ENCODE data around the gene CCN5.

The CCN5 gene

DNA sequence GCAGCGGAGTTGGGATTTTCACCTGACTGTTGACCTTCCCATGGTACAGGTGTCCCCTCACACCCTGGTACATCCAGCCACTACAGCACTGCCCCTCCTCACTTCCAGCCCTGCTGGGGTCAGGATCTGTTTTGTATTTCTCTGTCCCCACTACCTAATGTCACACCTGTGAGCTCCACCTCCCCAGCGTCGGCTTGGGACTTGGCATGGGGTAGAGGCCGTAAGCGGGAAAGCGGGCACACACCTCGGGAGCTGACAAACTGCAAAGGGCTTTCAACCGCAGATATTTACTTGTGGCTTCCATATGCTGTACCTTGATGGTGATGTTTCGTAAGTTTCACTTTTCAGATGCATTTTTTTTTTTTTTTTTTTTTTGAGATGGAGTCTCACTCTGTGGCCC lies 5.4 kb upstream of the CCN5 start:
- Histone ChIP-seq H3K4me3 (ENCODE audit: low read length) (no peak overlapping the region), H3K9ac (ENCODE audit: low read length) (no peak overlapping the region), H3K36me3 (ENCODE audit: control insufficient read depth, insufficient read depth, low read length) (no peaks in the 10 kb centered on the region), H3K27me3 (ENCODE audit: control insufficient read depth, insufficient read depth, low read length) (no peaks in the 10 kb centered on the region), H3K9me3 (ENCODE audit: control insufficient read depth, low read length) (no peaks in the 10 kb centered on the region), H3K4me1 (ENCODE audit: control insufficient read depth, insufficient read depth, low read length) (peaks cover 14% of the 10 kb centered on the region)

DNA sequence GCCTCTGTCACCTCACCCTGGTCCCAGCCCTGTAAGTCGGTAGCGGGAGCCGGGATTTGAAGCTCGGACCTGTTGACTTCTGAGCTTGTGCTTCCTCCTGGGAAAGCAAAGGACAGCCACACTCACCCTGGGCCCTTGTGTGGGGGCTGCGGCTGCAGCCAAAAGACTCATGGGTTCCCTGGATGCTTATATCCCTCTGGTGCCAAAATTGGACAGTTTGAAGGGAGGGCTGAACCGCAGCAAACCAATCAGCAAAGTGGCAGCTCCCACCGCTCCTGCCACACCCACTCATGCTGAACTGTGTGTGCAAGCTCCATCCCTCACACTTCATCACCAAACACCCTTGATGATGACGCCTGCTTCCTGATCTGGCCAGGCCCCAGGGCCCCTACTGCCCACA lies 3.9 kb upstream of the CCN5 start:
- Histone ChIP-seq H3K4me1 (ENCODE audit: control insufficient read depth, insufficient read depth, low read length) (peaks cover 28% of the 10 kb centered on the region), H3K36me3 (ENCODE audit: control insufficient read depth, insufficient read depth, low read length) (no peaks in the 10 kb centered on the region), H3K4me3 (ENCODE audit: low read length) (no peak overlapping the region), H3K27me3 (ENCODE audit: control insufficient read depth, insufficient read depth, low read length) (peaks cover under 1% of the 10 kb centered on the region), H3K9me3 (ENCODE audit: control insufficient read depth, low read length) (no peaks in the 10 kb centered on the region), H3K9ac (ENCODE audit: low read length) (no peak overlapping the region)

DNA sequence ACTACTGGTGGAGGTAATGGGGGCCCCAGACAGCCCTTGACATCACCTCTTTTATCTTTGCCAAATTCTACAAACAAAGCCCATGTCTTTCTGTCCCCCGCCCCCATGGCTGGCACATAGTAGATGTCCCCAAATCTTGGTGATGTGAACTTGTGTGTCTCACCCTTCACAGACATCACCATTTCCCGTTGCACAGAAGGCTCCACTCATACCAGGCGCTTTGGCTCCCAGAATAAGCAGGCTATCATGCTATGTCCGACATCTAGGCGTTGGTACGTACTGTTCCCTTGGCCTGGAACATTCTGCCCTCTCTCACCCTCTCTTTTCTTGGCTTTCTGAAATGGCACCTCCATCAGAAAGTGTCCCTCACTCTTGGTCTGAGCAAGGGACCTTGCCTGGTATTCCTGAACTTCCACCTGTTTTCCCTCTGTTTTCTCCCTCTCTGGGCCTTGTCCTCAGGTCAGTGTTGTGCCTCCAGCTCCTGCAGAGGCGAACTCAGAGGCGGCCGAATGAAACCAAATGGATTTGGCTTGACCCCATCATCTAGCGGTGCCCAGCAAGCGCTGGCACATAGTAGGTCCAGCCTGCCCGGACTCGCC lies 968 bp upstream of the CCN5 start:
- H3K9me3 ChIP-seq (ENCODE audit: control insufficient read depth, low read length): no peaks in the 10 kb centered on the region
- peaks cover 3% of the 10 kb centered on the region for H3K27me3 ChIP-seq (ENCODE audit: control insufficient read depth, insufficient read depth, low read length)
- H3K9ac ChIP-seq (ENCODE audit: low read length): no peak overlapping the region
- H3K4me1 ChIP-seq (ENCODE audit: control insufficient read depth, insufficient read depth, low read length): peaks cover 30% of the 10 kb centered on the region
- H3K36me3 ChIP-seq (ENCODE audit: control insufficient read depth, insufficient read depth, low read length): no peaks in the 10 kb centered on the region
- no peak overlapping the region for H3K4me3 ChIP-seq (ENCODE audit: low read length)

DNA sequence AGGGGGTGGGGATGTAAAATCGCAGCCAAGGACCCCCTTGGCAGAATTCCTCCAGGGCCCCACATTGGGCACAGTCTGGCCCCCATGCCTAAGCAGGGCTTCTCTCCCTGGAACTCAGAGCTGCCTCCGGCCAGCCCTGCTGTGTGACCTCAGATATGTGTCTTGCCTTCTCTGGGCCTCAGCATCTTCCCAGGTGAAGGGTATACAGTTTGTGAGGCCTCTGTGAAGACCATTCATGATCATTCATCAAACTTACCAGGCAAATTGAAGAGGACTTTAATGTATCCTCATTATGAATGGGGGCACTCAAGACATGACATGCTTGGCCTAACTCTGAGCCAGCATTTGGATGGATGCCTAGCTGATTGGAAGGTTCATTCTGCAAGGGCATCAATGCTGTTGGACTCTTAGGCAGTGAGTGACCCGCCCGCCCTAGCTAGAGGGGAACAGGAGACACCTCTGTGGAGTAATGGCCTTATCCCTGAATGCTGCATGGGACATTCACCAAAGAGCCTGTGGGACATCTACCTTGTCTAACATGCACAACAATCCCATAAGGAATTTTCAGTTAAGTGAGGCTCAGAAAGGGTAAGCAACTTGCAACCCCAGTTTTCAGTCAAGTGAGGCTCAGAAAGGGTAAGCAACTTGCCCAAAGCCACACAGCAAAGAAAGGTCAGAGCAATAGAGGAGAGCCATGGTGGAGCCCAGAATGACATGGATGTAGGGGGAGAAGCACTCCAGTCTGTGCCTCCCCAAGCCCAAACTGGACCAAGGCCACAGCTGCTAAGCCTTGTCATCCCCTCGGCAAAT lies 535 bp downstream of the CCN5 start:
- no peak overlapping the region for H3K9ac ChIP-seq (ENCODE audit: low read length)

DNA sequence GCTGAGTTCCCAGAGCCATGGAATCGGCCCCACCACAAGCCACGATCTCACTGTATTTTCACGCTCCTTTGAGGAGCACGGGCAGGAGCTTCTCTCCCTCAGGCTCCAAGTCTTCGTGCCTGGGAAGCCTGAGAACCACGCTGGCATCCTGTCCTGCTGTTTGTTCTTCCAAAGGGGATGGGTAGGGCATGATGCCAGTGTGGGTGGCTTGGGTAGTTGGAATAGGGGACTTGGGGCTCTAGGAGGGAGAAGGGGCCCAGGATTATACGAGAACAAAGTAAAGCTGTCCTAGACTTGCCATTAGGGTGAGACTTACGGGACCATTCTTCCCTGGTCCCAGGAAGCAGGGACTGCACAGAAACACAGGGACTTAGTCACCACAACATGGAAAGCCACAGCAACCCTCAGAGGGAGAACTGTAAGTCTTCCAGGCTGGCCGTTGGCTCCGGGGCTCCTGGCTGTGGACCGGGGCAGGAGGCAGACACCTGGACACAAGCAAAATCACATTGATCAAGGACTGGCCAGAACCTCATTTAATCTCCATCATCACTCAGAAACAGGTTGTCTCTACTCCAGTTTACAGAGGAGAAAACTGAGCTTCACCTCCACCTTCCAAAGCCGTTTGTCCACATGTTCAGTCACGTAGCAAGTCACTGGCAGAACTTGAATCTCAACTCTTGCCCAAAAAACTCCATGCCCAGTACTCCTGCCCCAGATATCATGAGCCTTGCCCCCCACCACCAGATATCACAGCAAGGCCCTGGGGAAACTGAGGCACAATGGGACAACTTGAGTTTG lies 1.3 kb downstream of the CCN5 start:
- H3K4me3 ChIP-seq (ENCODE audit: low read length): no peak overlapping the region
- no peaks in the 10 kb centered on the region for H3K9me3 ChIP-seq (ENCODE audit: control insufficient read depth, low read length)
- H3K36me3 ChIP-seq (ENCODE audit: control insufficient read depth, insufficient read depth, low read length): no peaks in the 10 kb centered on the region
- no peak overlapping the region for H3K9ac ChIP-seq (ENCODE audit: low read length)
- H3K4me1 ChIP-seq (ENCODE audit: control insufficient read depth, insufficient read depth, low read length): peaks cover 28% of the 10 kb centered on the region
- H3K27me3 ChIP-seq (ENCODE audit: control insufficient read depth, insufficient read depth, low read length): peaks cover 3% of the 10 kb centered on the region

More for the DNA sequence above, 535 bp downstream of the CCN5 start:
- Histone ChIP-seq H3K36me3 (ENCODE audit: control insufficient read depth, insufficient read depth, low read length) (no peaks in the 10 kb centered on the region), H3K4me3 (ENCODE audit: low read length) (no peak overlapping the region), H3K9me3 (ENCODE audit: control insufficient read depth, low read length) (no peaks in the 10 kb centered on the region), H3K27me3 (ENCODE audit: control insufficient read depth, insufficient read depth, low read length) (peaks cover 3% of the 10 kb centered on the region), H3K4me1 (ENCODE audit: control insufficient read depth, insufficient read depth, low read length) (peaks cover 26% of the 10 kb centered on the region)

DNA sequence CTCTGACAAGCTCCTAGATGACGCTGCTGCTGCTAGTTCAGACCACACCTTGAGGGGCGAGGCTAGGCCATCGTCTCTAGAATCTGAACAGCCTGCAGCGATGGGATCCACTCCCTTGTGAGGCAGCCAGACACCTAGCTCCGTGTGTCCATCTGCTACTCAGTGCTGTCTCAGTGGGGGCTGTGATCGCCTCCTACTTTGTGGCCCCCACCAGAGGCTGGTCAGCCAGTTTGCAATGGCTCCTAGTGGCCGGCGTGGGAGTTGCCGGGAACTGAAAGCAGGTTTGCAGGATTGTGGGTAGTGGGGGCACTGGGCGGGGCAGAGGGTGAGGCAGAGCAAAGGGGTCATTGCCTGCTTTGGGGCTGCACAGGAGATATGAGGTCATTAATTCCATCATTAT lies 2.8 kb downstream of the CCN5 start:
- no peak overlapping the region for H3K9ac ChIP-seq (ENCODE audit: low read length)
- peaks cover 3% of the 10 kb centered on the region for H3K27me3 ChIP-seq (ENCODE audit: control insufficient read depth, insufficient read depth, low read length)
- no peaks in the 10 kb centered on the region for H3K9me3 ChIP-seq (ENCODE audit: control insufficient read depth, low read length)
- no peaks in the 10 kb centered on the region for H3K36me3 ChIP-seq (ENCODE audit: control insufficient read depth, insufficient read depth, low read length)
- no peak overlapping the region for H3K4me3 ChIP-seq (ENCODE audit: low read length)
- peaks cover 28% of the 10 kb centered on the region for H3K4me1 ChIP-seq (ENCODE audit: control insufficient read depth, insufficient read depth, low read length)

DNA sequence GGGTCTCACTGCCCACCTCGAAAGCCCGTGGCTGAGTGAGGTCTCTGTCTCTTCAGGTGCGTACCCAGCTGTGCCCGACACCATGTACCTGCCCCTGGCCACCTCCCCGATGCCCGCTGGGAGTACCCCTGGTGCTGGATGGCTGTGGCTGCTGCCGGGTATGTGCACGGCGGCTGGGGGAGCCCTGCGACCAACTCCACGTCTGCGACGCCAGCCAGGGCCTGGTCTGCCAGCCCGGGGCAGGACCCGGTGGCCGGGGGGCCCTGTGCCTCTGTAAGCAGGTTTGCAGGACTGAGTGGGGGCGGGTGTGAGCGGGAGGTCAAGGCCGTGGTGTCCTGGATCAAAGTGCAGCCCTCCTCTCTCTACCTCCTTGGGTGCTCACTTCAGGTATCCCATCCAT lies 4.7 kb downstream of the CCN5 start:
- H3K9ac ChIP-seq (ENCODE audit: low read length): no peak overlapping the region
- H3K4me3 ChIP-seq (ENCODE audit: low read length): no peak overlapping the region
- no peaks in the 10 kb centered on the region for H3K36me3 ChIP-seq (ENCODE audit: control insufficient read depth, insufficient read depth, low read length)
- no peaks in the 10 kb centered on the region for H3K9me3 ChIP-seq (ENCODE audit: control insufficient read depth, low read length)
- H3K27me3 ChIP-seq (ENCODE audit: control insufficient read depth, insufficient read depth, low read length): peaks cover 7% of the 10 kb centered on the region
- H3K4me1 ChIP-seq (ENCODE audit: control insufficient read depth, insufficient read depth, low read length): peaks cover 19% of the 10 kb centered on the region

DNA sequence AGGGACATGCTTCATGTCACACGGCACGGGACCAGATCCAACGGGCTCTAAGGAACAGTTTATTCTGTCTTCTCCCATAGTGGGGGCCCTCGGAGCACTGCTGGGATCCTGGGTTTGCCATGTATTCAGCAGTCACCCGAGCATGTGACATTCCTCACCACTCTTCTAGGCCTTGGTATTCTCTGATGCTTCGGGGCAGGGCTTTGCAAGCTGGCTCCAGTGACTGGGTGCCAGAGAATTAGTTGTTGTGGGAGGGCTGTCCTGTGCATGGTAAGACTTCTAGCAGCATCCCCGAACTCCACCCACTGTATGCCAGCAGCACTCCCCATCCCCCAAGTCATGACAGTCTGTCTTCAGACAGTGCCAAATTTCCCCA lies 5.4 kb downstream of the CCN5 start:
- H3K27me3 ChIP-seq (ENCODE audit: control insufficient read depth, insufficient read depth, low read length): peaks cover 7% of the 10 kb centered on the region
- H3K9me3 ChIP-seq (ENCODE audit: control insufficient read depth, low read length): no peaks in the 10 kb centered on the region
- H3K4me1 ChIP-seq (ENCODE audit: control insufficient read depth, insufficient read depth, low read length): peaks cover 11% of the 10 kb centered on the region
- H3K9ac ChIP-seq (ENCODE audit: low read length): no peak overlapping the region
- H3K36me3 ChIP-seq (ENCODE audit: control insufficient read depth, insufficient read depth, low read length): no peaks in the 10 kb centered on the region
- no peak overlapping the region for H3K4me3 ChIP-seq (ENCODE audit: low read length)

DNA sequence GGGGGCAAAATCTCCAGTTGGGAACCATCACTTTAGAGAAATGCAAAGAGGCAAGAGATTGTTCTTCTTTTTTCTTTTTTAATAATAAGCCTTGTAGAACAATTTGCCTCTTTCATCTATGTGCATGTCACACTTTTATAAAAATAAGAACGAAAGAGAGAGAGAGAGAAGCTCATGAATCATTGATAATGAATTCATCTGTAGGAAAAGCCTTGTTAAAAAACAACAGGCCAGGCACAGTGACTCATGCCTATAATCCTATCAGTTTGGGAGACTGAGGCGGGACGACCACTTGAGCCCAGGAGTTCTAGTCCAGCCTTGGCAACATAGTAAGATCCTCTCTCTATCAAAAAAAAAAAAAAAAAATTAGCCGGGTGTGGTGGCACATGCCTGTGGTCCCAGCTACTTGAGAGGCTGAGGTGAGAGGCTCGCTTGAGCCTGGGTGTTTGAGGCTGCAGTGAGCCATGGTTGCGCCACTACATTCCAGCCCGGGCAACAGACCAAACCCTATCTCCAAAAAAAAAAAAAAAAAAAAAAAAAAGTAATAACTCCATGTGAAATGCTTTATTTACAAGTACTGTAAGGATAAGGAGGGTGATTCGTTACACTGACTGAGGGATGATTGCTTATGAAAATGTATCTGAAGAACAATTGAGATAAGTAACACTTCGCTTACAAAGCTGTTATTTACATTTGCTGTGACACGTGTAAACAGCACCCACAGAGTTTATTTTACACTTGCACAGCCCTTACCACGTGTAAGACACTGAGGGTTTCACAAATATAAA lies 6.0 kb downstream of the CCN5 start:
- Histone ChIP-seq H3K27me3 (ENCODE audit: control insufficient read depth, insufficient read depth, low read length) (peaks cover 6% of the 10 kb centered on the region), H3K9ac (ENCODE audit: low read length) (no peak overlapping the region), H3K4me1 (ENCODE audit: control insufficient read depth, insufficient read depth, low read length) (peaks cover 6% of the 10 kb centered on the region), H3K36me3 (ENCODE audit: control insufficient read depth, insufficient read depth, low read length) (no peaks in the 10 kb centered on the region), H3K9me3 (ENCODE audit: control insufficient read depth, low read length) (no peaks in the 10 kb centered on the region), H3K4me3 (ENCODE audit: low read length) (no peak overlapping the region)

DNA sequence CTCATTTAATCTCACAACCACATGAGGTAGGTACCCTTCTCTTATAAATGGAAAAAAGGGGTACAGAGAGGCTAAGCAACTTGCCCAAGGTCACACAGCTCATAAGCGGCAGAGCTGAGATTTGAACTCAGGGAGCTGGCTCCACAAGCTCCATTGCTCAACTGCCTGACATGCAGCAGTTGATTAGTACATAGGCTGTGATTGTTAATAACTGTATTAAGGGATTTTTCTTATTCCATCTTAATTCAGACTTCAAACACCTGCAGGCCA lies 6.6 kb downstream of the CCN5 start:
- Histone ChIP-seq H3K9me3 (ENCODE audit: control insufficient read depth, low read length) (no peaks in the 10 kb centered on the region), H3K4me1 (ENCODE audit: control insufficient read depth, insufficient read depth, low read length) (peaks cover 3% of the 10 kb centered on the region), H3K27me3 (ENCODE audit: control insufficient read depth, insufficient read depth, low read length) (peaks cover 4% of the 10 kb centered on the region), H3K4me3 (ENCODE audit: low read length) (no peak overlapping the region), H3K36me3 (ENCODE audit: control insufficient read depth, insufficient read depth, low read length) (no peaks in the 10 kb centered on the region), H3K9ac (ENCODE audit: low read length) (no peak overlapping the region)

DNA sequence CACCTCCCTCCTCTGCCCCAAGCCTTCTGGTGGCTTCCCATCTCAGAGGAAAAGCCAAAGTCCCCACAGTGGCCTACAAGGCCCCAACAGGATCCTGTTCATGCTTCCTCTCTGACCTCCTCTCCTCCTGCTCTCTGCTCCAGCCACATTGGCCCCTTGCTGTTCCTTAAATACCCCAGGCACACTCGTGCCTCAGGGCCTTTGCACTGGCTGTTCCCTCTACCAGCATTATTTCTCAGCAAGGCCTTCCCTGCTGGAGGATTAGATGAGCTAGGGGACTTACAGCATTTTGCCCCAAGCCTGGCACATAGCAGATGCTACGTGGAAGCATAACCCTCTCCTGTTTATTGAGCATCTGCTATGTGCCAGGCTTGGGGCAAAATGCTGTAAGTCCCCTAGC lies 7.8 kb downstream of the CCN5 start:
- H3K9ac ChIP-seq (ENCODE audit: low read length): no peak overlapping the region
- no peaks in the 10 kb centered on the region for H3K36me3 ChIP-seq (ENCODE audit: control insufficient read depth, insufficient read depth, low read length)
- peaks cover 4% of the 10 kb centered on the region for H3K27me3 ChIP-seq (ENCODE audit: control insufficient read depth, insufficient read depth, low read length)
- peaks cover 3% of the 10 kb centered on the region for H3K4me1 ChIP-seq (ENCODE audit: control insufficient read depth, insufficient read depth, low read length)
- H3K4me3 ChIP-seq (ENCODE audit: low read length): no peak overlapping the region
- no peaks in the 10 kb centered on the region for H3K9me3 ChIP-seq (ENCODE audit: control insufficient read depth, low read length)

DNA sequence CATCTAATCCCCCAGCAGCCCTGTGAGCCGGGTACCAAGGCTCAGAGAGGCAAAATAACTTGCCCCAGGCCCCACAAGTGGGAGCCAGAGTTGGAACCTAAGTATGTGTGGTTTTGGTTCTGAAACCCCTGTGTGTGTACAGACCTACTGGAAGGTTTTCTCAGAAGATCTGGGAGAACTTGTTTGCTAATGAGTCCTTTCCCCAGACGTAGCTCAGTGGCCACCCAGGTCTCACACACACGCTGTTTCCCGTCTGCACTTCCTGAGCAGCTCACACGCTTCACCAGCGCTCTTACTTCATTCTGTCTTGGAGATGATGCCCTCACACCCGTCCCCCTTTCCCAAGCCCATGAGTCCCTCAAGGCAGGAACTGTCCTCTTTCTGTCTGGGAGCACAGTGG lies 8.2 kb downstream of the CCN5 start:
- H3K4me3 ChIP-seq (ENCODE audit: low read length): no peak overlapping the region
- H3K36me3 ChIP-seq (ENCODE audit: control insufficient read depth, insufficient read depth, low read length): no peaks in the 10 kb centered on the region
- no peak overlapping the region for H3K9ac ChIP-seq (ENCODE audit: low read length)
- no peaks in the 10 kb centered on the region for H3K9me3 ChIP-seq (ENCODE audit: control insufficient read depth, low read length)
- peaks cover 4% of the 10 kb centered on the region for H3K27me3 ChIP-seq (ENCODE audit: control insufficient read depth, insufficient read depth, low read length)
- peaks cover 3% of the 10 kb centered on the region for H3K4me1 ChIP-seq (ENCODE audit: control insufficient read depth, insufficient read depth, low read length)
